Measurements from ENCODE around the gene PLEKHA6.

- no peak for TF ChIP-seq POLR2A (IDR thresholded peaks at IDR 0.05)
- TF ChIP-seq CTCF (IDR thresholded peaks at IDR 0.05): no peak
- no peak for TF ChIP-seq POLR2AphosphoS5 (IDR thresholded peaks at IDR 0.05)
Observed at GRCh38 chr1:204251286-204251685, 108.4 kb downstream of the PLEKHA6 start.

Measured in prostate gland (tissue), 2 donors.